Measurements from ENCODE around the gene SUGP1.

DNA sequence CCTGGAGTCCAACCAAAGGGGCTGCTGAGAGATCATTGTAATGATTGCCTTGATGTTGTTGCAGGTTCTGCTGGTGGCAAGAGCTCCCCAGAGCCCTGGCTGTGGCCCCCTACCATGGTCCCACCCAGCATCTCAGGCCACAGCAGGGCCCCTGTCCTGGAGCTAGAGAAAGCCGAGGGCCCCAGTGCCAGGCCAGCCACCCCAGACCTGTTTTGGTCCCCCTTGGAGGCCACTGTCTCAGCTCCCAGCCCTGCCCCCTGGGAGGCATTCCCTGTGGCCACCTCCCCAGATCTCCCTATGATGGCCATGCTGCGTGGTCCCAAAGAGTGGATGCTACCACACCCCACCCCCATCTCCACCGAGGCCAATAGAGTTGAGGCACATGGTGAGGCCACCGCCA, 93.1 kb downstream of the SUGP1 start:
- TF ChIP-seq CTCF (IDR thresholded peaks at IDR 0.05; ENCODE audit: poor library complexity) (no peak), EZH2 (IDR thresholded peaks at IDR 0.05; ENCODE audit: borderline replicate concordance) (no peak), EZH2phosphoT487 (IDR thresholded peaks at IDR 0.05; ENCODE audit: low read depth, severe bottlenecking, unreplicated experiment) (no peak)
